Endothelial cell of umbilical vein (primary cell): ENCODE measurements around the gene TSPAN18. TPM values are rescaled to one million over a fixed set of nuclear protein-coding genes. Genes with fewer than 3 reads are reported as not detected.

Experiments
- BruUV-seq: library from RNA; stranded (reverse); fragments of 400-500 nt; replicated peaks from 2 replicates; lab custom pipeline; 2021; lab: Mats Ljungman, UMichigan
- CTCF ChIA-PET: fragments of 300-600, 350-600 bp; sonication (Branson Sonifier 250); formaldehyde crosslinking; loops from one replicate; lab custom pipeline; 2021; ENCODE audit warnings: antibody characterized with exemption, inconsistent platforms; lab: Charles Lee
- POLR2A ChIA-PET: fragments of 300-600, 350-600 bp; sonication (Branson Sonifier 250); formaldehyde crosslinking; loops from one replicate; lab custom pipeline; 2021; ENCODE audit warnings: antibody characterized with exemption, inconsistent platforms; lab: Charles Lee
- DNase-seq: peaks from one replicate; pipeline ENCODE4 v3.0.0-alpha.2; 2011; ENCODE audit warnings: low read depth, low spot score
- FAIRE-seq: peaks from 2 replicates; lab custom pipeline; 2011; peaks lifted over from hg19 to GRCh38; lab: Jason Lieb, UNC
- H2AFZ ChIP-seq: 2 replicates; pipeline ENCODE4 v1.6.0; 2012; ENCODE audit warnings: low read depth, low read length, control low read depth, inconsistent platforms
- H3K27ac ChIP-seq: 2 replicates; pipeline ENCODE4 v1.5.1; 2011; ENCODE audit warnings: low read depth, mild to moderate bottlenecking, control low read depth, low read length, moderate library complexity; ENCODE audit not compliant: insufficient read depth
- H3K27me3 ChIP-seq, 2 experiments: 2 replicates each; pipeline versions ENCODE4 v1.6.0 to v1.6.1; 2011; ENCODE audit warnings: low read length in 2 of 2, mixed read lengths in 1 of 2; ENCODE audit not compliant: control insufficient read depth in 2 of 2, insufficient read depth in 2 of 2
- H3K36me3 ChIP-seq, 2 experiments: 2 replicates in 1 of 2; 3 replicates in 1 of 2; pipeline ENCODE4 v1.5.1; 2011; ENCODE audit warnings: low read length in 2 of 2, mild to moderate bottlenecking in 1 of 2, moderate library complexity in 1 of 2; ENCODE audit not compliant: control insufficient read depth in 2 of 2, insufficient read depth in 2 of 2; ENCODE audit errors: extremely low read depth in 1 of 2
- H3K4me1 ChIP-seq: 3 replicates; pipeline ENCODE4 v1.5.1; 2011; ENCODE audit warnings: mild to moderate bottlenecking, low read length; ENCODE audit not compliant: control insufficient read depth, insufficient read depth; ENCODE audit errors: extremely low read depth
- H3K4me2 ChIP-seq: 2 replicates; pipeline ENCODE4 v1.6.1; 2011; ENCODE audit warnings: low read length, control low read depth, mixed read lengths; ENCODE audit not compliant: insufficient read depth
- H3K4me3 ChIP-seq, 3 experiments: fragments of 200-600 bp in 1 of 3; sonication (generic), shearing (Covaris generic) in 1 of 3; replicated peaks in 1 of 3; 2 replicates each; pipeline ENCODE4 v1.5.1; 2011 to 2016; ENCODE audit warnings: control low read depth in 3 of 3, low read length in 3 of 3, mild to moderate bottlenecking in 2 of 3, inconsistent platforms in 1 of 3, low read depth in 1 of 3, moderate library complexity in 1 of 3; ENCODE audit not compliant: insufficient read depth in 1 of 3
- H3K79me2 ChIP-seq: 2 replicates; pipeline ENCODE4 v1.6.0; 2012; ENCODE audit warnings: low read length, inconsistent platforms; ENCODE audit not compliant: control insufficient read depth, insufficient read depth
- H3K9ac ChIP-seq: replicated peaks from 2 replicates; pipeline ENCODE3; 2011; ENCODE audit warnings: low read length, control low read depth; ENCODE audit not compliant: insufficient read depth; ENCODE audit errors: extremely low read depth
- H3K9me1 ChIP-seq: replicated peaks from 3 replicates; pipeline ENCODE4 v1.6.0; 2011; ENCODE audit warnings: mild to moderate bottlenecking, low read length; ENCODE audit not compliant: control insufficient read depth, insufficient read depth; ENCODE audit errors: extremely low read depth
- H3K9me3 ChIP-seq: replicated peaks from 2 replicates; pipeline ENCODE4 v1.5.1; 2012; ENCODE audit warnings: low read length, inconsistent platforms; ENCODE audit not compliant: control insufficient read depth, insufficient read depth
- H4K20me1 ChIP-seq: replicated peaks from 2 replicates; pipeline ENCODE3; 2011; ENCODE audit warnings: mild to moderate bottlenecking, low read length; ENCODE audit not compliant: control insufficient read depth, insufficient read depth; ENCODE audit errors: extremely low read depth
- CTCF ChIP-seq, 2 donors: IDR thresholded peaks; 1 replicate in 1 of 2; 2 replicates in 1 of 2; pipeline ENCODE4 v1.5.1; 2011; ENCODE audit warnings: low read length in 2 of 2, mild to moderate bottlenecking in 2 of 2, moderate library complexity in 2 of 2, control low read depth in 1 of 2, inconsistent platforms in 1 of 2, low read depth in 1 of 2; ENCODE audit not compliant: insufficient read depth in 1 of 2; ENCODE audit errors: extremely low read depth in 1 of 2
- EZH2 ChIP-seq: IDR thresholded peaks from 2 replicates; pipeline ENCODE4 v1.6.1; 2012; ENCODE audit warnings: borderline replicate concordance, low read depth, mild to moderate bottlenecking, moderate library complexity, low read length, inconsistent platforms; ENCODE audit not compliant: severe bottlenecking
- FOS ChIP-seq: IDR thresholded peaks from 2 replicates; pipeline ENCODE4 v1.6.1; 2011; ENCODE audit warnings: mild to moderate bottlenecking, low read length, moderate library complexity, borderline replicate concordance; ENCODE audit not compliant: insufficient read depth
- GATA2 ChIP-seq: IDR thresholded peaks from 2 replicates; pipeline ENCODE4 v1.7.0; 2011; ENCODE audit warnings: low read depth, mild to moderate bottlenecking, moderate library complexity, mixed read lengths, low read length; ENCODE audit not compliant: insufficient read length, insufficient read depth
- JUN ChIP-seq: IDR thresholded peaks from 2 replicates; pipeline ENCODE4 v1.6.1; 2011; ENCODE audit warnings: borderline replicate concordance, low read depth; ENCODE audit not compliant: insufficient read length, insufficient read depth
- MYC ChIP-seq: IDR thresholded peaks from one replicate; pipeline ENCODE4 v1.6.1; 2011; ENCODE audit warnings: mild to moderate bottlenecking, low read depth, low read length
- POLR2A ChIP-seq: IDR thresholded peaks from 2 replicates; pipeline ENCODE4 v1.6.1; 2012; ENCODE audit warnings: low read depth, mild to moderate bottlenecking, control low read depth, low read length
- POLR2AphosphoS5 ChIP-seq: IDR thresholded peaks from 2 replicates; pipeline ENCODE4 v1.6.1; 2012; ENCODE audit warnings: low read depth, mild to moderate bottlenecking, control low read depth, low read length, moderate library complexity; ENCODE audit not compliant: insufficient read depth
- dilution Hi-C: fragments of 300-500 bp; cut with MboI; formaldehyde crosslinking; loops from one replicate; pipeline ENCODE4 v1.15.0; 2019; ENCODE audit warnings: low sequenced_read_pairs; ENCODE audit not compliant: extremely low pct_ligation_motif_present
- intact Hi-C: fragments of 100-400 bp; cut with micrococcal nuclease; formaldehyde crosslinking; loops from one replicate; pipeline ENCODE4 v1.10.0; 2022
- polyA plus RNA-seq, 4 experiments: library from polyadenylated mRNA; depleted of rRNA in 3 of 4; stranded (reverse) in 3 of 4; unstranded in 1 of 4; fragments of >200 nt; gene quantifications; 2 replicates each; pipeline versions ENCODE4 v1.2.1 to v1.2.3, GENCODE V29; 2011 to 2012; ENCODE audit warnings: missing spikeins in 1 of 4
- total RNA-seq: library from RNA; stranded (reverse); gene quantifications from 2 replicates; pipeline ENCODE4 v1.2.3, GENCODE V29; 2021
- TF ChIP-seq, protein P1 (sequence below): IDR thresholded peaks from 2 replicates; pipeline ENCODE4 v1.6.1; 2011; ENCODE audit not compliant: insufficient read depth, insufficient read length

Gene TSPAN18
- total and polyA plus RNA-seq, 2 donors (not counting 3 experiments of a cell fraction or from before 2014, with no cell fraction given): 32.2 to 118 TPM

DNA sequence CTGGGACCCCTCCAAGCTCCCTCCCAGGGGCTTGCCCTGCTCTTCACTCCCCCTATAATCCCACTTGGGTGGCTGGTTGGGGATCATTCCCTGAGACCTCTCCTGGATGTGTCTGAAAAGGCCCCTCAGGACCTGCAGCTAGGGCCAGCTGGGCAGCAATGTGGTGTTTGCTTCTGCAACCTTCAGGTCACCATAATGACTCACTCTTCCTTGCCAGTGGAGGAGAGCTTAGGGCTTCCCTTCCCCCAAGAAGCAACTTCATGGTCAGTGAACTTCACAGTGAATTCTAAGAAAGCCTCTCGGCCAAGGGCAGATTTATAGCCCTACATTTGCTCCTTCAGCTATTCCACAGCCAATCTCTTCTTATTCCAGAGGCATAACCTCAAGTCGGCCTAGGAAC, 45.1 kb upstream of the TSPAN18 start:
- Histone ChIP-seq H3K9me1 (no peaks in the 10 kb centered on the region), H2AFZ (peak overlapping the region; percentile 18), H4K20me1 (no peaks in the 10 kb centered on the region), H3K9ac (no peak overlapping the region), H3K4me1 (peaks cover 11% of the 10 kb centered on the region), H3K36me3 (no peaks in the 10 kb centered on the region), H3K4me3 (no peak overlapping the region), H3K79me2 (no peaks in the 10 kb centered on the region), H3K4me2 (no peak overlapping the region), H3K9me3 (no peaks in the 10 kb centered on the region), H3K27ac (no peak overlapping the region), H3K27me3 (peaks cover 0 to 5% of the 10 kb centered on the region in 2 experiments)
- DNase-seq: peak; percentile 80
- intact Hi-C loops: no loop called here
- no TSS peak for BruUV-seq
- ChIA-PET CTCF (interaction anchor here (0.7 to 1.4 kb wide), 7 partner anchors 15 to 60 kb away, joined by 3 to 8 read pairs (median 3); no protein-coding TSS in a partner anchor), POLR2A (no interaction called here)
- TF ChIP-seq FOS: peak; percentile 87
- TF ChIP-seq JUN: peak; percentile 72
- TF ChIP-seq GATA2: no peak
- FAIRE-seq: peak; percentile 94
- dilution Hi-C loops: no loop called here

DNA sequence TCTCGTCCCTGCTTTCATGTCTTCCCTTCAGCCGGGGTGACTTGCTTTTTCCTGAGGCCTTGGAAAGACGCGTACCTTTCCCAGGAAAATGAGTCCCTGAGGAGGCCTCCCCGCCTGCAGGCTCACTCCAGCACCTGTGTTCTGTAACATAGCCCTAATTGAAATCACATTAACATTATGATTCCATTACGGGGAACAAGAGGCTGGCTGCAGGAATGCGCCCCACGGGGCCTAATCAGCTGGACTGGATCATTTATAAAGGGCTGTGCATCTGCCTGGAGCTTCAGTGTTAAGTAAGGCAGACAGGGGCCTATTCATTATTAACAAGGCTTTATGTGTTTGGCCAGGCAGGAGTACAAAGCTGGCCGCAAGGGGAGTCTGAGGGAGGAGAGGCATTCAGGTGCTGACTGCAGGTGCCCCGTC, 41.9 kb upstream of the TSPAN18 start:
- Histone ChIP-seq H3K79me2 (no peaks in the 10 kb centered on the region), H3K36me3 (no peaks in the 10 kb centered on the region), H3K27ac (no peak overlapping the region), H3K9me1 (no peaks in the 10 kb centered on the region), H3K27me3 (peaks cover 11 to 18% of the 10 kb centered on the region in 2 experiments), H3K4me1 (peaks cover 11% of the 10 kb centered on the region), H4K20me1 (no peaks in the 10 kb centered on the region), H2AFZ (no peak overlapping the region), H3K4me2 (no peak overlapping the region), H3K9ac (no peak overlapping the region), H3K4me3 (no peak overlapping the region), H3K9me3 (no peaks in the 10 kb centered on the region)
- POLR2A ChIA-PET: no interaction called here
- CTCF ChIA-PET: interaction anchor here (1.1 kb wide), 1 partner anchor 68 kb away, joined by 3 read pairs; no protein-coding TSS in a partner anchor
- FAIRE-seq (no peak), DNase-seq (no peak)
- intact Hi-C loops: no loop called here
- no TSS peak for BruUV-seq
- TF ChIP-seq JUN (no peak), CTCF (IDR thresholded peaks at IDR 0.05; ENCODE audit: extremely low read depth in 1 of 2, insufficient read depth in 1 of 2, low read depth in 1 of 2, low read length in 2 of 2) (no peak), MYC (no peak), POLR2AphosphoS5 (no peak), FOS (no peak), POLR2A (no peak), EZH2 (no peak), GATA2 (no peak)
- TF ChIP-seq, protein P1, sequence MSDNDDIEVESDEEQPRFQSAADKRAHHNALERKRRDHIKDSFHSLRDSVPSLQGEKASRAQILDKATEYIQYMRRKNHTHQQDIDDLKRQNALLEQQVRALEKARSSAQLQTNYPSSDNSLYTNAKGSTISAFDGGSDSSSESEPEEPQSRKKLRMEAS: no peak
- dilution Hi-C loops: no loop called here
